Hematopoietic multipotent progenitor cell treated with erythropoietin and hydrocortisone succinate and interleukin-3 and kit ligand, for 8 days (in vitro differentiated cells): ENCODE measurements around the gene SRA1.

ENCODE experiments used
- DNase-seq: peaks from one replicate; pipeline ENCODE4 v3.0.0-alpha.2; 2015

SRA1 gene

GRCh38 chr5:140569197-140569596 is 11.9 kb upstream of the SRA1 start:
- DNase-seq, result no peak

- no peak for DNase-seq
Measured at GRCh38 chr5:140568443-140569063, 11.3 kb upstream of the SRA1 start.

- DNase-seq, result no peak
Measured at GRCh38 chr5:140567871-140568270, 10.6 kb upstream of the SRA1 start.

GRCh38 chr5:140567136-140567818 is 10.0 kb upstream of the SRA1 start:
- DNase-seq, result no peak

GRCh38 chr5:140566665-140567064 is 9.4 kb upstream of the SRA1 start:
- DNase-seq, result peak; percentile 21

GRCh38 chr5:140565780-140566095 is 8.5 kb upstream of the SRA1 start:
- no peak for DNase-seq

GRCh38 chr5:140565024-140565779 is 7.9 kb upstream of the SRA1 start:
- no peak for DNase-seq

- DNase-seq, result peak; percentile 99
Measured at GRCh38 chr5:140564196-140565023, 7.1 kb upstream of the SRA1 start, which contains the start of the genes APBB3 and SLC35A4. Gene APBB3, minus strand, starts transcription at chr5:140564598. Its CDS starts 353 bp downstream, at chr5:140564245. Gene SLC35A4, plus strand, starts transcription at chr5:140564828. Its CDS starts 2,342 bp downstream, at chr5:140567170.

GRCh38 chr5:140563596-140563995 is 6.3 kb upstream of the SRA1 start:
- no peak for DNase-seq

GRCh38 chr5:140561753-140562523 is 4.7 kb upstream of the SRA1 start:
- DNase-seq, result no peak

- no peak for DNase-seq
Measured at GRCh38 chr5:140560227-140560626, 3.0 kb upstream of the SRA1 start.

GRCh38 chr5:140558542-140558941 is 1.3 kb upstream of the SRA1 start:
- DNase-seq, result no peak

GRCh38 chr5:140557965-140558364 is 692 bp upstream of the SRA1 start:
- no peak for DNase-seq

GRCh38 chr5:140556438-140556837 is 835 bp downstream of the SRA1 start:
- peak; percentile 22 for DNase-seq

GRCh38 chr5:140555747-140556312 is 1.4 kb downstream of the SRA1 start:
- peak; percentile 41 for DNase-seq

- DNase-seq, result peak; percentile 62
Measured at GRCh38 chr5:140554454-140554853, 2.8 kb downstream of the SRA1 start.

- no peak for DNase-seq
Measured at GRCh38 chr5:140553657-140554056, 3.6 kb downstream of the SRA1 start.

GRCh38 chr5:140551872-140552271 is 5.4 kb downstream of the SRA1 start:
- no peak for DNase-seq

GRCh38 chr5:140550147-140551079 is 6.9 kb downstream of the SRA1 start:
- no peak for DNase-seq

GRCh38 chr5:140549237-140550144 is 7.8 kb downstream of the SRA1 start:
- peak; percentile 79 for DNase-seq
